Stomach smooth muscle (tissue), 2 donors: ENCODE data around the gene PEPD.

Source experiments
- H3K27ac ChIP-seq: one replicate; pipeline ENCODE4 v1.7.0; 2013; ENCODE audit warnings: mild to moderate bottlenecking, low read length, inconsistent platforms
- H3K27me3 ChIP-seq, 2 donors: one replicate each; pipeline ENCODE4 v1.7.0; 2013; ENCODE audit warnings: low read length in 2 of 2; ENCODE audit not compliant: insufficient read depth in 2 of 2, control insufficient read depth in 1 of 2
- H3K36me3 ChIP-seq, 2 donors: one replicate each; pipeline ENCODE4 v1.7.0; 2013; ENCODE audit warnings: low read length in 2 of 2; ENCODE audit not compliant: control insufficient read depth in 2 of 2, insufficient read depth in 2 of 2
- H3K4me1 ChIP-seq: one replicate; pipeline ENCODE4 v1.7.0; 2013; ENCODE audit warnings: low read length; ENCODE audit not compliant: control insufficient read depth, insufficient read depth
- H3K4me3 ChIP-seq, 2 donors: one replicate each; pipeline ENCODE4 v1.7.0; 2013; ENCODE audit warnings: low read length in 2 of 2
- H3K9ac ChIP-seq, 2 donors: one replicate each; pipeline ENCODE4 v1.7.0; 2013; ENCODE audit warnings: low read length in 2 of 2, mild to moderate bottlenecking in 1 of 2
- H3K9me3 ChIP-seq, 2 donors: one replicate each; pipeline ENCODE4 v1.7.0; 2013; ENCODE audit warnings: low read length in 2 of 2; ENCODE audit not compliant: control insufficient read depth in 2 of 2
- donor health status: healthy.
- donor health status: Pancreatic carcinoma.

PEPD gene

DNA sequence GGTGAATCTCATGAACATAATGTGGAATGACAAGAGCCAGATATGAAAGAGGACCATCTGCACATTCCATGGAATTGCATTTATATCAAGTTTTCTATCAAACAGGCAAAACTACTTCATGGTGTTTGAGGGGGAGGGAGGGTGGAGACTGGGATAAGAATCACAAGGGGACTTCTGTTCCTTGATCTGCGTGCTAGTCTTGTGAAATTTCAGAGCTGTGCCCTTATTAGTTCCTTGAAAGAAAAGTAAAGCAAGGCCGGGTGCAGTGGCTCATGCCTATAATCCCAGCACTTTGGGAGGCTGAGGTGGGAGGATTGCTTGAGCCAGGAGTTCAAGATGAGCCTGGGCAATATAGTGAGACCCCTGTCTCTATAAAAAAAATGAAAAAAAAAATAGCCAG lies 178.3 kb downstream of the PEPD start:
- Histone ChIP-seq H3K4me1 (no peaks in the 10 kb centered on the region), H3K27ac (no peak overlapping the region), H3K27me3 (peaks cover 2 to 3% of the 10 kb centered on the region in 2 donors), H3K36me3 (no peaks in the 10 kb centered on the region), H3K9me3 (no peaks in the 10 kb centered on the region), H3K4me3 (no peak overlapping the region), H3K9ac (no peak overlapping the region)

DNA sequence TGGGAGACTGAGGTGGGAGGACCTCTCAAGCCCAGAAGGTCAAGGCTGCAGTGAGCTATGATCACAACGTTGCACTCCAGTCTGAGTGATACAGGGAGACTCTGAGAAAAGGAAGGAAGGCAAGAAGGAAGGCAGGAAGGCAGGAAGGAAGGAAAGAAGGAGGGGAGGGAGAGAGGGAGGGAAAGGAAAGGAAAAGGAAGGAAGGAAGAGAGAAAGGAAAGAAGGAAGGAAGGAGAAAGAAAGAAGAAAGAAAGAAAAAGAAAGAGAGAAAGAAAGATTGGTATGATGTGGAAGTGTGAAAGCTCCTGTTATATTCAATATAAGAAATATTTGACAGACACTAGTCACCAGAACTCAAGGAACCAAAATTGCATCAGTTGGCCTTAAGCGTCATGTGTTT lies 180.6 kb downstream of the PEPD start:
- no peaks in the 10 kb centered on the region for H3K36me3 ChIP-seq
- H3K9ac ChIP-seq = no peak overlapping the region
- H3K4me1 ChIP-seq = no peaks in the 10 kb centered on the region
- H3K27ac ChIP-seq = no peak overlapping the region
- H3K9me3 ChIP-seq = no peaks in the 10 kb centered on the region
- no peak overlapping the region for H3K4me3 ChIP-seq
- no peaks in the 10 kb centered on the region for H3K27me3 ChIP-seq

DNA sequence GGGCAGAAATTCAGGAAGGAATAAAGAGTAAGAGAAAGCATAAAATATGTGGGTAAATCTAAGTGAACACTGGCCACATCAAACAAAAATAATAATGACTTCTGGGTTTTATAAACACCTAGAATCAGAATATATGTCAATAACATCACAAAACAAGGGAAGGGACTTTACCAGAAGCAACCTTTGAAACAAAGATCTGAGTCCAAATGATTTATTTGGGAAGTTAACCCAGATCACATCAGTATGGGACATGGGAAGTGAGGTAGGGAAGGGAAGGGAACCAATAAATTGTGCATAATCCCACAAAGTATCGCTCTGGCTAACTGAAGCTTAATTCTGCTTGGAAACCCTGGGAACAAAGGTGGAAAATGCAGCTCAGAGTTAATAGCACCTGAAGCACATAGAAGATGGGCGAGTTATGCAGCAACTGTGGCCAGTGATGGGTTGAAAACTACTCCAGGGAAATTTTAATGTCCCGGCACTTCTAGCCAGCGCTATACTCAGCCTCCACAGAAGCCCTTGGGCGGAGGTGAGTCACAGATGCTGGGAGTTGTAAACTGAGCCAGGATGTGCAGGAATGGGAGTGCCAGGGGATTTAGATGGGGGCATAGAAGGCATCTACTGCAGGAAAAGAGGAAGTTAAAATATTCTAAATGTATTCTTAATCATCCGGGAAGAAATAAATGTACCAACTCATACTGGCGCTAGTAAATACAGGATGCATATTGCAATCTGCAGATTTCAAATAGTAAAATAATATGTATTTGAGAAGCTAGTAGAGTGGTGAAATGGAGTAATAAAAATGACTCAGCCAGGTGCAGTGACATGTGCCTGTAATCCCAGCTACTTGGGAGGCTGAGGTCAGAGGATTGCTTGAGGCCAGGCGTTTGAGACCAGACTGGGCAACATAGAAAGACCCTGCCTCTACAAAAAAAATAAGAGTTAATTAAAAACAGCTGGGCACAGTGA lies 182.3 kb downstream of the PEPD start:
- Histone ChIP-seq H3K4me1 (no peaks in the 10 kb centered on the region), H3K9ac (no peak overlapping the region), H3K36me3 (no peaks in the 10 kb centered on the region), H3K27me3 (no peaks in the 10 kb centered on the region), H3K4me3 (no peak overlapping the region), H3K27ac (no peak overlapping the region), H3K9me3 (no peaks in the 10 kb centered on the region)
